Dedifferentiated amniotic fluid mesenchymal stem cell (primary cell): ENCODE data around the gene OSBPL6.
A peak's percentile ranks its signal among the peaks of the same experiment; 100 is the strongest.
"Not testable (repeated sequence)": the region's sequence is repeated elsewhere in the genome, so short reads cannot be mapped to it uniquely, and the experiment has no call there.

Source experiments
- DNase-seq: peaks from one replicate; pipeline ENCODE4 v3.0.0-alpha.2; 2016; ENCODE audit errors: extremely low spot score

Gene OSBPL6

GRCh38 chr2:178193823-178194599 lies at the start of gene OSBPL6:
Gene OSBPL6, plus strand, starts transcription at chr2:178194512. Its CDS starts 111,673 bp downstream, at chr2:178306185.
- DNase-seq, result peak; percentile 60

- no peak for DNase-seq
Observed at GRCh38 chr2:178152033-178152432, 42.3 kb upstream of the OSBPL6 start.

GRCh38 chr2:178152542-178152941 lies 41.8 kb upstream of the OSBPL6 start:
- DNase-seq, result no peak

DNA sequence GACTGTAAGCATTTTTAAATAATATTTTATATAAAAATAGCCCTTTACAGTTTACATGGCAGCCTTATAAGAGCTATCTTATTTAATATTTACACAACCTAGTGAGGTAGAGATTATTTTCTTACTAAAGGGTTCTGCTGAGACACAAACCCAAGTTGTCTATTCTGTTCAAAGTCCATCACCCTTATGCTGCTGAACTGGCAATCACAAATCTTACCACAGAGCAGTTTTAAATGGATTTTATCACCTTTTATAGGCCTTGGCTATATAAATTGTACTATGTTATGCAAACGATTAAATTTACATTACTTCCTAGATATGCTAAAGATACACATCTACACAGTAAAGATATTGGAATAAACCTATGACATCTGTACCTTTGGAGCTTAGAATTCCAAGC lies 41.3 kb upstream of the OSBPL6 start:
- no peak for DNase-seq

DNA sequence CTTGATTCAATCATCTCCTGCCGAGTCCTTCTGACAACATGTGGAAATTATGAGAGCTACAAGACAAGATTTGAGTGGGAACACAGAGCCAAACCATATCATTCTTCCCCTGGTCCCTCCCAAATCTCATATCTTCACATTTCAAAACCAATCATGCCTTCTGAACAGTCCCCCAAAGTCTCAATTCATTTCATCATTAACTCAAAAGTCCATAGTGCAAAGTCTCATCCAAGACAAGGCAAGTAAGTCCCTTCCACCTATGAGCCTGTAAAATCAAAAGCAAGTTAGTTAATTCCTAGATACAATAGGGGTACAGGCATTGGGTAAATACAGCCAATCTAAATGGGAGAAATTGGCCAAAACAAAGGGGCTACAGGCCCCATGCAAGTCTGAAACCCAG lies 40.4 kb upstream of the OSBPL6 start:
- DNase-seq, result not testable (repeated sequence)

DNA sequence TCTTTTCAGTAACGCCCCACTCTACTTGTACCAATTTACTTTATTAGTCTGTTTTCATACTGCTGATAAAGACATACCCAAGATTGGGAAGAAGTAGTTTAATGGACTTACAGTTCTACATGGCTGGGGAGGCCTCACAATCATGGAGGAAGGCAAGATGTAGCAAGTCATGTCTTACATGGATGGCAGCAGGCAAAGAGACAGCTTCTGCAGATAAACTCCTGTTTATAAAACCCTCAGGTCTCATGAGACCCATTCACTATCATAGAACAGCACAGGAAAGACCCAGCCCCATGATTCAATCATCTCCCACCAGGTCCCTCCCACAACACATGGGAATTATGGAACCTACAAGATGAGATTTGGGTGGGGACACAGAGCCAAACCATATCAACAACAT lies 38.8 kb upstream of the OSBPL6 start:
- no peak for DNase-seq

GRCh38 chr2:178157574-178157973 lies 36.7 kb upstream of the OSBPL6 start:
- no peak for DNase-seq

- no peak for DNase-seq
Observed at GRCh38 chr2:178159966-178160365, 34.3 kb upstream of the OSBPL6 start.

GRCh38 chr2:178160601-178161000 lies 33.7 kb upstream of the OSBPL6 start:
- no peak for DNase-seq

DNA sequence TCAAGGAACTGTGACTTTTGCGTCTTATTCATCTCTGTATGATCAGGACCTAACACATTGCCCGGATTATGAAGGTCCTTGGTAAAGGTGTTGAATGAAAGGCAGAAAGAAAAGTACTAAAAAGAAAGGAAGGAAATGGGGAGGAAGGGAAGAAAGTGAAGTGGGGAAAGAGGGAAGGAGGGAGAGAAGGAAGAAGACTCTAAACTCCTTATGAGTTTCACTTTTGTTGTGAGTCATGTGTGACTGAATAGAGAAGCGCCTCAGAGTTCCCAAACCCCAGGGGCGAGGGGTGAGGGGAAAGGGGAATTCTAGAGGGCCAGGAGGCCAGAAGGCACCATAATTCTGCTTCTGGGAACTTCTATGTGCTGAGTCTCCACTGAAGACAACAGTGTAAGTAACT lies 30.9 kb upstream of the OSBPL6 start:
- no peak for DNase-seq

- DNase-seq, result no peak
Observed at GRCh38 chr2:178163911-178164310, 30.4 kb upstream of the OSBPL6 start.

GRCh38 chr2:178173657-178174056 lies 20.7 kb upstream of the OSBPL6 start:
- DNase-seq, result no peak

- DNase-seq, result peak; percentile 23
Observed at GRCh38 chr2:178177066-178177679, 17.1 kb upstream of the OSBPL6 start.

DNA sequence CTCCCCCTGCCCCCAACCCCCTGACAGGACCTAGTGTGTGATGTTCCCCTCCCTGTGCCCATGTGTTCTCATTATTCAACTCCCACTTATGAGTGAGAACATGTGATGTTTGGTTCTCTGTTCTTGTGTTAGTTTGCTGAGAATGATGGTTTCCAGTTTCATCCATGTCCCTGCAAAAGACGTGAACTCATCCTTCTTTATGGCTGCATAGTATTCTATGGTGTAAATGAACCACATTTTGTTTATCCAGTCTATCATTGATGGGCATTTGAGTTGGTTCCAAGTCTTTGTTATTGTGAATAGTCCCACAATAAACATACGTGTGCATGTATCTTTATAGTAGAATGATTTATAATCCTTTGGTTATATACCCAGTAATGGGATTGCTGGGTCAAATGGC lies 13.7 kb upstream of the OSBPL6 start:
- not testable (repeated sequence) for DNase-seq

- DNase-seq, result no peak
Observed at GRCh38 chr2:178187861-178188260, 6.5 kb upstream of the OSBPL6 start.

DNA sequence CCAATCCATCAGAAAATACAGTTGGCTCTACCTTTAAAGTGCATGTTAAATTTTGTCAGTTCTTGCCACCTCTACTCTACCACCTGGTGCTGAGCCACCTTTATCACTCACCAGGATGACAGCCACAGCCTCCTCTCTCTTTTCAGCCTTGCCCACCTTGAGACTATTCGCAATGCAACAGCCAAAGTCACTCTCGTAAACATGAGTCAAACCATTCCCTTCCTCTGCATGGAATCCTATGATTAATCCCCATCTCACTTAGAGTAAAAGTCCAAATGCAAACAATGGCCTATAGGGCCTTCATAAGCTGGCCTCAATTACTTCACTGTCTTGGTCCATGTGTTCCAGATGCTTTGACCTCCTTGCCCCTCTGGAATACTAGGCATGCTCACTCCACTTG lies 5.8 kb upstream of the OSBPL6 start:
- DNase-seq, result no peak

- no peak for DNase-seq
Observed at GRCh38 chr2:178191004-178191508, 3.3 kb upstream of the OSBPL6 start.

DNA sequence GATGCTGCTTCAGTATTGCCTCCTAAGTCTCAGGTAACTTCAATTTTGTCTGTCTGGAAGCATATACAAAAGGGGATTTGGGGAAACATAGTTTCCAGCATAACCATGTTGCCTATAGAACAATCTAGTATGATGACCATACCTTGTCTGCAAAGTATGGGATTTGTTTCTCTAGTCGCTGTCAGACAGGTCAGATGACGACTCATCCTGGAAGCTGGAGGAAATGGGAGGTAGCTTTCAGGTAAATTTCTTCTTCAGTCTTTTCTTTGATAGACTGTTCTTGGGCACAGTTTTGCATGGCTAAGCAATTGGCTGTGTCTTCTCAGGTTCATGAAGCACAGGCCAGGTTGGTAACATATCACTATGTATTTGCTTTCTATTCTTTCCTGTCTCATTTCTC lies 2.8 kb upstream of the OSBPL6 start:
- DNase-seq, result no peak

GRCh38 chr2:178193496-178193822 lies 853 bp upstream of the OSBPL6 start:
- DNase-seq, result no peak

- peak; percentile 26 for DNase-seq
Observed at GRCh38 chr2:178194600-178195389, 483 bp downstream of the OSBPL6 start.

GRCh38 chr2:178195390-178196166 lies 1.3 kb downstream of the OSBPL6 start:
- DNase-seq, result no peak

- DNase-seq, result no peak
Observed at GRCh38 chr2:178197791-178198190, 3.5 kb downstream of the OSBPL6 start.
